Measurements from ENCODE around the gene CNR2.
"Not testable (repeated sequence)": the region's sequence is repeated elsewhere in the genome, so short reads cannot be mapped to it uniquely, and the experiment has no call there.

Gene CNR2

DNA sequence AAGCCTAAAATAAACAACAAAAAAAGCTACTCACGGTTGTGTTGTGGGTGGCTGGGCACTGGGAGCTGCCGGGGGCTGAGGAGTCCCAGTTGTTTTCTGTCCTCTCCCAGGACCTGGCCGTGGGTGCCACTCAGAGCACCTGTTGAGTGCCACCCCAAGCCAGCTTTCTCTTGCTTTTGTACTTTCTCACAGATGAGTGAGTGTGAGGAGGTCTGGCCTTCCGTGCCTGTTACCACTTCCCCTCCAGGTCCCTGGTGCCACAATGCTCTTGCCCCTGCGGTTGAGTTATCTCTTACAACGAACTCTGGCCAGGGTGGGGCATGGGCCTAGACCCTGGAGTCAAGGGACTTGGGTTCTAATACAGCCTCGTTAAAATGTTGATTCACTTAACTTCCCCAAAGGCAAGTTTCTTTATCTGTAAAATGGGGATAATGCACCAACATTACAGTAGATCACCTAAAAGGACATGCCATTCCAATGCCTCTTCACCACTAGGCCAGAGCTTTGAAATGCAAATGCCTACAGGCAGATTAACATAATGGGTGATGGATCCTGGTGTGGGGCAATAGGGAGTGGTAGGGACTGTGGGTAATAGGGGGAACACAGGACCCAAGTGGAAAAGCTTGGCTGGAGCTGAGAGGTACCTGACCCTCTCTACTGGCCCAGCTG lies at the start of gene CNR2:
Gene CNR2 (minus strand): TSS at position 151 of the 669 bp plus-strand sequence. CDS start 37,745 bp downstream, outside the sequence.
- peak; percentile 90 for DNase-seq

DNA sequence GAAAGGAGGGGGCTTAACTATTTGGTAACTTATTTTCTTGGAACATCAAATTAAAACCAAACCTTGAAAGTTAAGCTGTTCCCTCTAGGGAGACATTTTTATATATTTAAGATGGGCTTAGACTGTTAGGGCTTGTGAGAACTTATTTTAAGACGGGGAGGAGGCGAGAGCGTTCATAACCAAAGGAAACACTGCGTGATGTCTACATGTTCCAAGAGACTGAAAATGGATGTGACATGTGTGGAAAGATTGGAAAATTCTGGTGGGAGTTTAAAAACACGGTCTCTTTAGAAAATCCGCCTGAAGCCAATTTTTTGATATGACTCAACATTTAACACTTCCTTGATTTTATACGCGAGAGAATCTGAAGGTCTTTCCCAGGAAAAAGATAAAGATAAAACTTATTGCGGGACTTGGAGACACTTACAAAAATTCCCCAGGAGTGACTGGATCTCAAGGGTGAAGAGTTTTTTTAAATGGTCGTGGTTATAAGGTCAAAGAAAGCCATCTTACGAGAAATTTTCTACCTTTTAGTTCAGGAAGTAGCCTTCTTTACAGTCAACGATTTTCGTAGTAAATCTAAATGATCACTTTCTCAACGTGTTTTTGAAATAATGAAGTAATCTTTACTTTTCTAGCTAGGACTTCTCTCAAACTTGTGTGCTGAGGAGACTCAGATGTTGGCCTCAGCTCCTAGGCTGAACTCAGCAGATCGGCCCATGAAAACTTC lies 47.3 kb upstream of the CNR2 start:
- DNase-seq = peak; percentile 39

DNA sequence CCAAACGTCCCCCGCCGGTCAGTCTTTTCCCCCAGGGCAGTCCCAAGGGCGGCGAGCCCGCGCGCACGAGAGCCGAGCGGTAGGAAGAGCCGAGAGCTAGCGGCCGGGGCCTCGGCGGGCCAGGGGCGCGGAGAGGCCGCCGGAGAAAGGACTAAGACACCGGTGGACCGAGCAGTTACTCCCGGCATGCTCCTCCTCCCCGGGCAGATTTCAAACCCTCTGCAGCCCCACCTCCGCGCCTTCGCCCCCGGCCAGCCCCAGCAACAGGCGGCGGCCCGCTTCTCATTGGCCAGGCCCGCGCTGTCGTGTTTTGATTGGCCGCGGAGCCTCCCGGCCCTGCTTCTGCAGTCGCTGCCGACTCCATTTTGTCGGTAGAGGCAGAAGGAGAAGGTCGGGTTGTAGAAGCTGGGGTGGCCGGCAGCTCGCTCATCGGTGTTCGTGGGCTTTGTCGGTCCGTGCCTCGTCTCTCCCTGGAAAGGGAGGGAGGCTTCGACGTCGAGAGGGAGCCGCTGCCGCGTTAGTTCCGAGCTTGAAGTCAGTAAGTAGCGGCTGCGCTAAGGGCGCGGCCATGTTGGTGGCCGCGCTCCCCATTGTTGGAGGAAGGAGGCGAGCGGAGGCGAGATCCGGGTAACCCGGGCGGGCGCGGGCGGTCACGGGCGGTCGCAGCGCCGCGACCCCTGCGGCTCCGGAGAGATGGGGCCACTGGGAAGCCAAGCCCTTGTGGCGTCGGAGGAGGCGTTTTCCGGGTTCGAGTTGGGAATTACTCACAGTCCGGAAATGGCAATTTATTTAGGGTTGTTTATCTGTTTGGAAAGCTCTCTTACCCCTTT lies 46.5 kb upstream of the CNR2 start, which contains the start of gene PNRC2:
Gene PNRC2 (plus strand): TSS at position 368 of the 830 bp plus-strand sequence. CDS start 1,630 bp downstream, outside the sequence.
- DNase-seq = peak; percentile 97

DNA sequence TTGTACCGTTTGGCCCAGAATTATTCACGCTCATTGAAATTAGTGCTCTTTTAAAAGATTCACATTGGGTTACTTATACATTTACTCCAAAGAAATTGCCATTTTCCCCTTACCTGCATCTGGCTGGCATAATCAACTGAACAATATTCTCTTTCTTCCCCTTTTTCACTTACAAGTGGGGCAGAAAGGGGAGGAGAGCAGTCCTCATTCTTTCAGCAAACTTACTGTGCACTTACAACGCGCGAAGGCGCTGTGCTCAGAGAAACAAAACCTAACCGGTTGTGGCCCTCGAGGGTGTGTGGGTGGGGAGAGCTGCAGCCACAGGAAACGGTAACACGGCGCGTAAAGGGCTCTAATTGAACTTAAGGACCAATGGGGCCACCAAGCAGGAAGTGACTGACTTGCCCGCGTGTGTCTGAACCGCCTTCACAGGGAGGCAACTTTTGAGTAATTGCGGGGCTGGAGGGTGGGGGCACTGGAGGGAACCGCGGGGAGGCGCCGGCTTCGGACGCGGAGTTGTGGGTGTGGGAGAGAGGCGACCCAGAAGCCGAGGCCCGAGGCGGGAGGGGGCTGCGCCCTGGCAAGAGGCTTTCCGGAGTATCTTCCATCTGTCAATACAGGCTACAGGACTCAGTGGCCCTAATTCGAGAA lies 45.8 kb upstream of the CNR2 start:
- DNase-seq = peak; percentile 98

DNA sequence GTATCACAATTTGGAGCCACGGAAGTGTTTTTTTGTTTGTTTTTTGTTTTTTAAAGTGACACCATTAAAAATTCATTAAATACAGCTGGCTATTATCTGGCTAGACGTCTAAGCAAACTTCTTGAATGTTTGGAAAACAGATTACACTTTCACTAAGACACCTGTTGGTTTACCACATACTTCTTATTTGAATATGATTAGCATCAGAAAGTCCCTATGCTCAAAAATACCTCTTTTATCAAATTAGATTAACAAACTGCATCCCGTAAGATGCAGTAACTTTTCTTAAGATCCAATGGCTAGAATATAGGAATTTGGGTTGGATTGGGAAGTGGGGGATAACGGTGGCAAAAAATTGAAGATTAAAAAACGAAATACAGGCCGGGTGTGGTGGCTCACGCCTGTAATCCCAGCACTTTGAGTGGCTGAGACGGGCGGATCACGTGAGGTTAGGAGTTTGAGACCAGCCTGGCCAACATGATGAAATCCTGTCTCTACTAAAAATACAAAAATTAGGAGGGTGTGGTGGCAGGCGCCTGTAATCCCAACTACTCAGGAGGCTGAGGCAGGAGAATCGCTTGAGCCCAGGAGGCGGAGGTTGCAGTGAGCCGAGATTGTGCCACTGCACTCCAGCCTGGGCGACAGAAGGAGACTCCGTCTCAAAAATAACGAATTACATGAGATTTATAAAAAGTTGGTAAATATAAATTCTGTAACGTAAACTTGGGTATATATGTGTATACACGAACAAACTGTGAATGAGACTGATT lies 45.1 kb upstream of the CNR2 start:
- not testable (repeated sequence) for DNase-seq

DNA sequence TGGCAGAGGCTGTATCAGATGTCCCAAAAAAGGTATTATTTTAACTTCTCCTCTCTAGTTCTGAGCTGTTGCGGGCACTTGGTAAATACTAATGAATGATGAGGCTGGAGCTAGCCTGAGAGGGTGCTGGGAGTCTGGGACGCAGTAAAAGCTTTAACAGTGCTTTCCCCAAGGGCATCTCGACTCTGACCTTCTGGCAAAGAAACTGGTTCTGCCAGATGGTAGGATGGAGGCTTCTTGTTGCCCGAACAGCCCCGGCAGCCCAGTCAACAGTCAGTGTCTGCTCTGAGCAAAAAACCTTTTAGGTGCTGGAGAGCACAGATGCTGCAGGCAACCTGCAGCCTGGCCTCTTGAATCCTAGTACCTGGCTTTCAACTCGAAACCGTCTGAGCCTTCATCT lies 43.9 kb upstream of the CNR2 start:
- no peak for DNase-seq

DNA sequence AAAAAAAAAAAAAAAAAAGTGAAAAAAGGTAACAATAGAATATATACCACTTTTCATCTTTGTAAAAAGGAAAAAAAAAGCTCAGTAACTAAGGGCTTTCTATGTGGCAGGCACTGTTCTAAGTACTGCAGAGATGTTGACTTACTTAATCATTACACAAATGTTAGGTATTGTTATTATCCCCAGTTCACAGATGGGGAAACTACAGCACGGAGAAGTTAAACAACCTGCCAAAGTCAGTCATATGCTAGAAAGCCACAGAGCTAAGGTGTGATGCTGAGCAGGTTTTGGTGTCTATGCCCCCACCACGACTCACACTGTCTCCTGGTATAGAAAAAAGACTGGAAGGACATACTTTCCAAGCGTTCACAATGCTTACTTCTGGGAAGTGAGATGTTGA lies 39.9 kb upstream of the CNR2 start:
- DNase-seq = no peak

DNA sequence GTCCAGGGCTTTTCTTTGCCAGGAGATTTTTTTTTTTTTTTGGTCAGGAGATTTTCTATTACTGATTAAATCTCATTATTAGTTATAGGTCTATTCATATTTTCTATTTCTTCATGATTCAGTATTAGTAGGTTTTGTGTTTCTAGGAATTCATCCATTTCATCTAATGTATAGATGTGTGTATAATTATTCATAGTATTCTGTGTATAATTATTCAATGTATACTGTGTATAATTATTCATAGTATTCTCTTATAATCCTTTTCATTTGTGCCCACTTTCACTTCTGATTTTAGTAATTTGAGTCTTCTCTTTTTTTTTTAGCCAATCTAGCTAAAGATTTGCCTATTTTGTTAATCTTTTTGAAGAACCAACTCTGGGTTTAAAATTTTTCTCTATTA lies 34.2 kb upstream of the CNR2 start:
- DNase-seq = no peak

DNA sequence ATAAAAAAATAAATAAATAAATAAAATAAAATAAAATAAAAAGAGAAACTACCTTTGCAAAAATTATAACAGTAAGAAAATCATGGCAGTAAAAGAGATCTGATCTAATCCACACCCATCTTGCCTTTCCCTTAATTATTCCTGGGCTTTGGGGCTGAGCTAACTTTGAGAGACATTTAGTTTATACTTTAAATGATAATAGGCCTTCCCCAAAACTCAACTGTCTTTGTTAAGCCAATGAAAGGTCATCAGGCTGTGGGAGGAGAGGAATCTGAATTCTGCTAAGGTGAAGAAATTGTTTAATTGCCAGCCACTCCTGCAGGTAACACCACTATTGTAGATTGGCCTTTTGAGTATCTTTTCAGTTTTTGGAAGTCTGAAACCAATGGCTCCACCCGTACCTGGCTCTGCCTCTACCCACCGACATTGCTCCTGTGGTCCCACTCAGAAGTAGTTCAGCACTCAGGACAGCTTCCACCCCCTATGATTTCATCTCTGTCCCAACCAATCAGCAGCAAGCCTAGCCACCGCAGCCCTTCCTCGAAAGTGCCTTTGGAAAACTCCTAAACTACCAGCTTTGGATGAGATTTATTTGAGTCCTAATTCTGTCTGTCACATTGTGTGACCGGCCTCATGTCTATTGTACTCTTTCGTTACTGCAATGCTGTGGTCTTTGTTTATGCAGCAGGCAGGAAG lies 23.5 kb upstream of the CNR2 start:
- peak; percentile 28 for DNase-seq

DNA sequence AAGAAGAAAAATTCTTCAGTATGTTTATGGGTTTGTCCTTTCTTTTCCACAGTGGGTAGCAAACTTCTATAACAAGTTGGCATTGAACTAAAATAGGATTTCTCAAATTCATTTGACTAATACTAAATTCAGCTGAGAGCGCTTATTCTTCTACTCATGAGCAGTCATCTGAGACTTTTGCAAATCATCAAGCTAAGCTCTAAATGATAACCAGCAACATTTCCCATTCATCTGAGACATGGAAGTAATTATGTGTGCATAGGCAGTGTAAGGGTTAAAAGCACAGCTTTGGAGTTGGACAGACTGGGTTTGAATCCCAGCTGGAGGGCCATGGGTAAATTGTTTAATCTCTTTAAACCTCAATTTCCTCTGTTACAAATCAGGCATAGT lies 18.3 kb upstream of the CNR2 start:
- no peak for DNase-seq

DNA sequence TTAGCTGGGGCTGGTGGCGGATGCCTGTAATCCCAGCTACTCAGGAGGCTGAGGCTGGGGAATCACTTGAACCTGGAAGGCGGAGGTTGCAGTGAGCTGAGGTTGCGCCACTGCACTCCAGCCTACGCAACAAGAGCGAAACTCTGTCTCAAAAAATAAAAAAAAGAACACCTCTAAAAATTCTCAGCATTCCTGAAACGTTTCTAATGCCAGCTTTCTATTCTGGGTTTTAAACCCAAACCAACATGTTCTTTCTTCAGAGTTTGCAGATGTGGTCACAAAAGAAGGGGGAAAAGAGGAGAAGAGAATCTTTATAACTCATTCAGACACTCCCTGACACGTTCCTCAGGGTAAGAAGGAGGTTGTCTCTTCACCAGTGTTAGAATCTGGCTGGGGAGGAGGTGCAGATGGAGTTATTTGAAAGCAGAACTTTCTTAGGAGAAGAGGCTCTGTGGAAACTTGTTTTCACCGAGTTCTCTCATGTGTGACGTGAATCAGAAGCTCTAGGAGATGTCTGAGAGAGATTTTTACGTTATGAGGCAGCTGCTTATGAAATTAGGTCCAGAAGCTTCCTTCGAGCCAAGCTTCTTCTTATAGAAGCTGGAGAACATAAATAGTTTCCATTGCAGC lies 17.8 kb upstream of the CNR2 start:
- no peak for DNase-seq

DNA sequence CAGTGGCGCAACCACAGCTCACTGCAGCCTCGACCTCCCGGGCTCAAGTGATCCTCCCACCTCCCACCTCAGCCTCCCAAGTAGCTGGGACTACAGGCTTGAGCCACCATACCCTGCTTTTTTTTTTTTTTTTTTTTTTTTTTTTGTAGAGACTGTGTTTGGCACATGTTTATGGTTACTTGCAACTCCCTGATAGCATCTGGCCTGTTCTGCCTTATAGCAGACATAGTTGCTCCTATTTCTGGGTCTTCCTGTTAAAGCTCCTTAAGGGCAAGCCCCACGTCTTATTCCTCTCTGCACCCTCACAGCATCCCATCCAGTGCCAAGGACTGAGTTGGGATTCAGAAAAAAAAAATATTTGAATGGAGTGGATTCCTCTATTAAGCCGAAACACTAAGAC lies 17.1 kb upstream of the CNR2 start:
- peak; percentile 33 for DNase-seq

DNA sequence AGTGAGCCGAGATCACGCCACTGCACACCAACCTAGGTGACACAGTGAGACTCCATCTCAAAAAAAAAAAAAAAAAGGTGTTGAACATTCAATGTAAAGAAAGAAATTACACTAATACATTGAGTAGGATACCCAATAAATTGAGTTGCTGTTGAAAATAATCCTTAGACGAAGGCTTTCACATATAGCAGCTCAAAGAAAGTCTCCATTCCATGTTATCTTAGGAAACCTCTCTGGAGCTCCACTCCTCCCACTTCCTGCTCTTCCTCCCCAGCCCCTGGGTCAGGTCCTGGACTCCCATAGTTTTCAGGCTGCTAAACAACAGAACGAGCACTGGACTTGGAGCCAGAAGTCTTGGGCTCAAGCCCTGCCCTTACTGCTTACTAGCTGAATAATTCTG lies 15.6 kb upstream of the CNR2 start:
- no peak for DNase-seq

DNA sequence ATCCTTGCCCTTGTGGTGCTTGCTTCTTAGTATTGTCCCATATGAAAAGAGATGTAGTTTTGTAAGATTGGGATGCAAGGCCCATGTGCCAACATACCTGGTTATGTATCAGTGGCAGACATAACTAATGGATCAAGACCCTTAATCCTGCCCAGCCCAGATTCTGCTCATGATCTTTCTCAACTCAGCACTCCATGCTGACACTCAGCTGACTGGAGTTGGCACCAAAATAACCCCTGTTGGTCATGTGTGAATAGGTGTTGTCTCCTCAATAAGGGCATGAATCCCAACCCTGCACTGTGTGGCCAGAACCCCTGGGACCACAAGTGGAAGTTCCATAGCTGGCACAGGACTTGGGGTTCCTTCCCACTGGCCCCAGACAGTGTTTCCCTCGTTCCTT lies 13.9 kb upstream of the CNR2 start:
- no peak for DNase-seq

DNA sequence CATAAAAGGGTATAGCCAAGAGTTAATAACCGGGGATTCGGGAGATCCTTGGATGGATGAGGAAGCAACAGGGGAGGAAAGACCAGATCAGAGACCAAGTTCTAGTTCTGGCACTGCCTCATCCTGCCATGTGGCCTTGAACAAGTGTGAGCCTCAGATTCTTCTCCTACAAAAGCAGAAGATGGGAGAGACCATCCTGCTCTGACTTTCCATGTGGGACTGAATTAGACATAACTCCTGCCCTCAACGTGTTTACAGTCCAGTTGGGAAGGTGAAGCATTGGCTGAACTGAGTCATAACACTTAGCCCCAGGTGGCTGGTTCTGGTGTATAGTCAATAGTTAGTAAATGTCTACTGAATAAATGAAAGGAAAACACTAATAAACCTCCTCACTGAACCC lies 12.1 kb upstream of the CNR2 start:
- DNase-seq = no peak

DNA sequence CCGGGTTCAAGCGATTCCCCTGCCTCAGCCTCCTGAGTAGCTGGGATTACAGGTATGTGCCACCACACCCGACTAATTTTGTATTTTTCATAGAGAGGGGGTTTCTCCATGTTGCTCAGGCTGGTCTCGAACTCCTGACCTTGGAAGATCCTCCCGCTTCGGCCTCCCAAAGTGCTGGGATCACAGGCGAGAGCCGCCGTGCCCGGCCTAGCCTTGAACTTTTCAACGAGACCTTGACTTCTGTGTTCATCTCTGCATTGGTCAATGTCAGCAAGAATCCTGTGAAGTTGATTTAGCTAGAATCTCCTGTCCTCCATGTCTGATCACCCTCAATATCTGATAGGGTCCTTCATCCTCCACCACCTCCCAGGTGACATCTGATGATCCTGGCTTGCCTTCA lies 11.4 kb upstream of the CNR2 start:
- no peak for DNase-seq

DNA sequence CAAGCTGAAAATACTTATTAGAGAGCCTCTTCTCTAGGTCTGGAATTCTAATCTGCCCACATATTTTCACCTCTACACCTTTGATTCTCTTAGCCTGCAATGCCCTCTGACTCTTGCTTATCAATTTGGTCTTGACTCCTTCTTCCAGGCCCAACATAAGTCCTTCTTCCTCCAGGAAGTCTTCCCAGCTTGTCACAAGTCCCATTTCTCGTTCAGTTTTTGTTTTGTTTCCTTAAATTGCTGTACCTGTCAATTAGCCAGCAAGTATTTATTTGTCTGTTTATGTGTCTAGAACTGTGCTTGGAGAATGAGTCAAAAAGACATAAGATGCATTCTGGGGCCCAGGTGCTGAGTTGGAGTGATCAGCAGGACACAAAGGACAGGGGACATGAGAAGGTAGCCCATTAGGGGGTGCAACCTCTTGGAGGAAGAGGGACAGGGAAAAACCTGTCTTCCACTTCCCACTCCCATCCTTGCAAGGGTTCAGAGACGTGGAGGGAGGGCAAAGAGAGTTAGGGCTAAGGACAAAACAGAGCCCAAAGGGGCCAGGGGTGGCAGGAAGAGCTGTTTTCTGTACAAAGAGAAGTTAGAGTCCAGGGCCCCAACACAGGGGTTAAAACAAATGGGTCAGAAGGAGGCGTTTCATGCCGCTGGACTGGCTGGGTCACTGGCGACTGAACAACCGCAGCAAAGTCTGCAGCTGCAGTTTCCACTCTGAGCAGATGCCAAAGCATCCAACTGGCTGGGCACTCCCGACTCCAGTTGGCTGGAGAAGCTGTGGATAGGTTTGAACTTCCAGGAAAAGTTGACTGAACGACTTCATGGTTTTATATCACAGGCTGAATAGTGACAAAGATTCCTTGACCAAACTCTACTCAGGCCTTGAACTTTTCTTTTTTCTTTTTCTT lies 10.7 kb upstream of the CNR2 start:
- no peak for DNase-seq

DNA sequence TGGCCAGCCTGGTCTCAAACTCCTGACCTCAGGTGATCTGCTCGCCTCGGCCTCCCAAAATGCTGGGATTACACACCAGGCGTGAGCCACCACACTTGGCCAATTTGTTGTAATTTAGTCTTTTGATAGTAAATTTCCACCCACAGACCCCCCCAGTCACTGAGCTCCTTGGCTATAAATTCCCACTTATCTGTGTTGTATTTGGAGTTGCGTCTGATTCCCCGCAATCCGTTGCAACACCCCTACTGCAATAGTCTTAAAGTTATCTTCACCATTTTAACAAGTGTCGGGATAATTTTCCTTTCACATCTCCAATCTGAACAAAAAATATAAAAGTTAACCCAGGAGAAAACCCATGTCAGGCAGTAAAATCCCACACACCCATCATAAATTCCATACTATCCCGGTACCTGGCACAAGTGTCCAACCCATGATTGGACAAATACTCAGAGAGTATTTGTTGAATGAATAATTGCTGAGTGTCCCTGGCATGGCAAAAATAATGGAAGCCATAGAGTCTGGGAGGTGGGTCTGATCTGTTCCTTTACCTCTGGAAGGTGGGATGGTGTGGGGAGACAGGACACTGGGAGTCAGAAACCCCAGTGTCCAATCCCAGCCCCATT lies 9.3 kb upstream of the CNR2 start:
- no peak for DNase-seq

All from hematopoietic multipotent progenitor cell treated with erythropoietin and hydrocortisone succinate and interleukin-3 and kit ligand, for 6 days (in vitro differentiated cells).